Small intestine (tissue), 7 donors: ENCODE measurements around the gene LHPP. TPM values are rescaled to one million over a fixed set of nuclear protein-coding genes. Genes with fewer than 3 reads are reported as not detected.
A peak's percentile ranks its signal among the peaks of the same experiment; 100 is the strongest.

Experiments used
- DNase-seq, 2 donors: peaks; one replicate each; pipeline versions ENCODE4 v3.0.0 to v3.0.0-alpha.2; 2013
- FAIRE-seq: peaks from 2 replicates; lab custom pipeline; 2012; peaks lifted over from hg19 to GRCh38; lab: Jason Lieb, UNC
- H3K27ac ChIP-seq, 3 donors: one replicate each; pipeline ENCODE4 v1.5.1; 2013; ENCODE audit warnings: low read length in 2 of 3, mild to moderate bottlenecking in 2 of 3, control low read depth in 1 of 3, inconsistent platforms in 1 of 3, low read depth in 1 of 3, moderate library complexity in 1 of 3
- H3K27me3 ChIP-seq, 3 donors: one replicate each; pipeline ENCODE4 v1.6.1; 2013; ENCODE audit warnings: low read length in 3 of 3, inconsistent platforms in 1 of 3; ENCODE audit not compliant: control insufficient read depth in 3 of 3, insufficient read depth in 3 of 3
- H3K36me3 ChIP-seq, 3 donors: one replicate each; pipeline ENCODE4 v1.6.1; 2013; ENCODE audit warnings: low read length in 3 of 3, inconsistent platforms in 1 of 3, low read depth in 1 of 3, mild to moderate bottlenecking in 1 of 3, moderate library complexity in 1 of 3; ENCODE audit not compliant: control insufficient read depth in 3 of 3, insufficient read depth in 2 of 3
- H3K4me1 ChIP-seq, 3 donors: one replicate each; pipeline ENCODE4 v1.6.1; 2013; ENCODE audit warnings: low read length in 2 of 3, inconsistent platforms in 1 of 3, low read depth in 1 of 3, mild to moderate bottlenecking in 1 of 3, moderate library complexity in 1 of 3; ENCODE audit not compliant: control insufficient read depth in 3 of 3, insufficient read depth in 2 of 3
- H3K4me3 ChIP-seq, 3 donors: one replicate each; pipeline ENCODE4 v1.5.1; 2013; ENCODE audit warnings: low read length in 3 of 3, control low read depth in 1 of 3, inconsistent platforms in 1 of 3, low read depth in 1 of 3, mild to moderate bottlenecking in 1 of 3, moderate library complexity in 1 of 3
- H3K9me3 ChIP-seq, 2 donors: one replicate each; pipeline ENCODE4 v1.6.1; 2013; ENCODE audit warnings: low read depth in 1 of 2, low read length in 1 of 2; ENCODE audit not compliant: control insufficient read depth in 2 of 2, insufficient read depth in 1 of 2
- WGBS, 3 donors: extraction: QIAGEN DNeasy Blood & Tissue Kit; methylation state at CpG; one replicate each; pipeline ENCODE4 v1.1.7; 2013; 5-methylcytosine and 5-hydroxymethylcytosine counted together
- polyA plus RNA-seq, 4 donors: library from polyadenylated mRNA; stranded (reverse) in 3 of 4; unstranded in 1 of 4; fragments of 200-250 nt in 3 of 4; fragments of 120-200 nt in 1 of 4; gene quantifications; one replicate each; pipeline versions ENCODE4 v1.2.1 to v1.2.3, GENCODE V29; 2013
- donor health status: healthy with polysubstance abuse.
- donor health status: control.
- donor health status: control.
- donor health status: Bipolar disorder and iron deficiency.
- donor health status: healthy.

Gene LHPP
- polyA plus RNA-seq, 4 donors, result 17.2 to 47.7 (median 35.0) TPM

DNA sequence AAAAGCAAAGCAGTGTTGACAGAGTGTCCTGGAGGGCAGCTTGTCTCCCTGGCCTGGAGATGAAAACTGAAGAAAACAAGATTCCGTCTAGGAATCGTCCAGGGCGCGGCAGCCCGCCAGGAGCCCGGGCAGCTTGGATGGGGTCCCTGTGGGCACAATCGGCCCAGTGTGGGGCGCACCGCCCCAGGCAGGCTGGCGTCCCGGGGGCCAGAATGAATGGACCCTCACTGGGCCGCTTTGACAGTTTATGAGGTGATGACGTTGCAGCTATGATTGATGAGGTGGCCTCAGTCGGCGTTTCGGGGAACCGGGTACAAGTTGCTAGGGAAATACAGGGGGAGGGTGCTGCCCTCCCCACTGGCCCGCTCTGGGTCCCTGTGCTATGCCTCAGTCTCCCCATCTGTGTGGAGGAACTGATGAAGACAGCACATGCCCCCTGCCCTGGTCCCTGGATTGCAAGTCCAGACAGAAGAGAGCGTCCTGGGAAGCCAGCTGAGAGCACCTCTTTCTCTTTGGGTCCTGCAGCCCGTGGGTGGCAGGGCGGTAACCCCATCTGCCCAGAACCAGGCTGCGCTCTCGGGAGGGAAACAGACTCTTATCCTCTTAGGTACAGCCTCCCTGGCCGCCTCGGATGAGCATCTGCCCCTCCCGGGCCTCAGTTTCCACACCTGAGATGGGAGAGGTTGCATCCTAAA, 131.3 kb downstream of the LHPP start:
- H3K36me3 ChIP-seq, result peaks cover 0 to 34% (median 0%) of the 10 kb centered on the region in 3 donors
- H3K27me3 ChIP-seq, result no peaks in the 10 kb centered on the region
- DNase-seq (no peak), FAIRE-seq (no peak)
- peaks cover 0 to 7% of the 10 kb centered on the region in 2 donors for H3K9me3 ChIP-seq
- peaks cover 0 to 19% (median 4%) of the 10 kb centered on the region in 3 donors for H3K4me1 ChIP-seq
- H3K4me3 ChIP-seq, result no peak overlapping the region
- no peak overlapping the region for H3K27ac ChIP-seq
- 93 to 95% (median 94%) methylated on average over 25 to 26 of the region's 26 CpGs for WGBS, 3 donors

DNA sequence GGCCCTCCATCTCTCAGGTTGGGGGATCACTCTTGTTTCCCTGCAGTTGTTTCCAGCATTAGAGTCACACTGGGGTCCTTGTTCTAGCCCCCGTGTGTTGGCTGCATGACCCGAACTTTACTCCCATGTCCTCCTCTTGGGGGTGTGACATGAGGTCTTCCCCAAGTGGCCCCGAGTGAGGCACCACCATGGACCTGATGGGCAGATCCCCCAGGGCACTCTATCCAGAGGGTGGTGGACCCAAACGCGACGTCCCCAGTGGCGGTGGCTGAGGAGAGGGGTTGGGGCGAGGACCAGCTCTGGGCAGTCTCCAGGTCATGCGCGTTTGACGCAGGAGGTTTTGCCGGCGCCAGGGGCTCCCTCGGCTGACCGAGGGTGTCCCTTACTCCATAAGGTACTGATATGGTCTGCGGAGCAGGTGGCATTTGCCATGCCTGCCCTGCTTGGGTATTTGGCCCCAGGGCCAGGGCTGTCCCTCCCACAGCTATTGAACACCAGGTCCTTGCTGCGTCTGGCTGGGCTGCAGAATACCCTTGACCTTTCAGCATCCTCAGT, 131.9 kb downstream of the LHPP start:
- Histone ChIP-seq H3K9me3 (peaks cover 0 to 7% of the 10 kb centered on the region in 2 donors), H3K4me1 (peaks cover 0 to 17% (median 4%) of the 10 kb centered on the region in 3 donors), H3K27ac (no peak overlapping the region), H3K27me3 (no peaks in the 10 kb centered on the region), H3K4me3 (no peak overlapping the region), H3K36me3 (peaks cover 0 to 38% (median 0%) of the 10 kb centered on the region in 3 donors)
- DNase-seq (no peak), FAIRE-seq (no peak)
- WGBS, 3 donors, result 95 to 98% (median 96%) methylated on average over 17 of the region's 17 CpGs

DNA sequence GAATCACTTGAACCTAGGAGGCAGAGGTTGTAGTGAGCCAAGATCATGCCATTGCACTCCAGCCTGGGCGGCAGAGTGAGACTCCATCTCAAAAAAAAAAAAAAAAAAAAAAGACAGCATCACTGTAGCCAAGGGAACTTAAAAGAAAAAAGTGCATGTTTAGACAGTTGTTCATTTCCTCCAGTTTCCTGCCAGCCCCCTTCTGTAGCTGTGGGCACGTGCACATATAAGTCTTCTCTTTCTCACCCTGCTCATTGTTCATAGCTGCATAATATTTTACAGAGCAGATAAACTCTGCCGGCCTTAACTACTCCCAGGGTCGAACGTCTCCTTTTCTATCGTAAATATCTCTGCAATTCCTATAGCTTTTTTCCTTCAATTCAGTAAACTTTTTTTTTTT, 132.6 kb downstream of the LHPP start:
- H3K27me3 ChIP-seq, result no peaks in the 10 kb centered on the region
- peaks cover 0 to 7% of the 10 kb centered on the region in 2 donors for H3K9me3 ChIP-seq
- no peak for FAIRE-seq
- no peak for DNase-seq
- peaks cover 0 to 11% (median 4%) of the 10 kb centered on the region in 3 donors for H3K4me1 ChIP-seq
- H3K27ac ChIP-seq, result no peak overlapping the region
- WGBS, 3 donors, result 90 to 95% (median 93%) methylated on average over 6 of the region's 6 CpGs
- H3K36me3 ChIP-seq, result peaks cover 0 to 38% (median 0%) of the 10 kb centered on the region in 3 donors
- no peak overlapping the region for H3K4me3 ChIP-seq

DNA sequence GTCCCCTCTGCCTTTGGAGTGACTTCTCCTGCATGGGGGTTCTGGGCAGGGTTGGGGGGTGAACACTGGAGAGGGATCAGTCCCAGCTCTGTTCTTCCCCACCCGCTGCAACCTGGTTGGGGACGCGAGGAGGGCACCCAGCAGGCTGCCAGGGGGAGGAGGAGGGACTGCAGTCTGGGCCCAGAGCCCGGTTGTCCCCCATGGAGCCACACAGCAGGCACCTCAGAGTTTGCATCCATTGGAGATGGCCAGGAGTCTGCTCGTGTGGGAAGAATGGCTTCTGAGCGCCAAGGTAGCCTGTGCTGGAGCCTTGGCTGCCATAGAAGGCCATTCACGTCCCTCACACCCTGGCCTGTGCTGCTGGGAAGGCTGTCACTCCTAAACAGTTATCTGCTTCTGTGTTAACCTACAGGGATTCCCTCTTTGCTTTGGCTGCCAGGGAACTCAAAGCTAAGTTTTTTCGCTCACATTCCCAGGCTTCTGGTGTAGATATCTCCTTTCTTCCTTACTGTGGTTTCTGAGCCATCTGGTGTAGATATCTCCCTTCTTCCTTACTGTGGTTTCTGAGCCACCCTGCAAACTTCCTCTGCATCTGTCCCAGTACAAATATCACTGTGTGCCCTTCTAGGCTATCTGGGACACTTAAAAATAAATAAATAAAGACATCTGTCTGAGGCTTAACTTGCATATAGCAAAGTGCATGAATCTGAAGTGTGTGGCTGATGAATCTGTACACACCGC, 133.7 kb downstream of the LHPP start:
- DNase-seq (no peak), FAIRE-seq (no peak)
- no peak overlapping the region for H3K4me3 ChIP-seq
- 95 to 97% (median 96%) methylated on average over 9 of the region's 9 CpGs for WGBS, 3 donors
- peaks cover 0 to 7% of the 10 kb centered on the region in 2 donors for H3K9me3 ChIP-seq
- H3K27me3 ChIP-seq, result no peaks in the 10 kb centered on the region
- no peak overlapping the region for H3K27ac ChIP-seq
- peaks cover 0 to 6% (median 4%) of the 10 kb centered on the region in 3 donors for H3K4me1 ChIP-seq
- H3K36me3 ChIP-seq, result peaks cover 0 to 36% (median 0%) of the 10 kb centered on the region in 3 donors

DNA sequence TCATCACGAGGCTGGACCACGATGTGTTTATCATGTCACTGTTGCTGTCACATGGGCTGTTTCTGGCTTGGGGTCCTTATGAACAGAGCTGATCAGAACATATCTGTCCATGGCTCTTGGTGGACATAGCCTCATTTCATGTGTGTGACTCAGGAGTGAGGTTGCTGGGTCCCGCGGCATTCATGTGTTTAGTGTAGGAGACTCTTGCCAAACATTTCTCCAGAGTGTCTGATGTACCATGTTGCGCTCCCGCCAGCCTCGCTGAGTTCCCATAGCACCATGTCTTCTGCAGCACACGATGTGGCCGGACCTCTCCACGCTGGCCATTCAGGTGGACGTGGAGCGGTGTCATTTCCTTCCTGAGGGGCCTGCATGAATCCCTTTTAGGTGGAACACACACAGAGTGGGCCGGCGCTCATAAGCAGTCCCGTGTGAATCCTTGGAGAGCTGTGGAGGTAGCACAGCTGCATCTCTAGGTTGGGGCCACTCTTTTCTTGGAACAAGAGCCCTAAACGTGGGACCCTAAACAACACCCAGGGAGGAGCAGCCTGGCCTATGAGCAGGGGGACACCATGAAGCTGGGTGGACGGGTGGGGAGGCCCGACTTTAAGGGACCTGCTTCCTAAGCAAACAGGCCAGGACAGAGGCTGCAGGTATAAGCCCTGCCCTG, 134.6 kb downstream of the LHPP start:
- peaks cover 0 to 5% of the 10 kb centered on the region in 2 donors for H3K9me3 ChIP-seq
- no peak overlapping the region for H3K4me3 ChIP-seq
- H3K27ac ChIP-seq, result no peak overlapping the region
- FAIRE-seq, result no peak
- peaks cover 0 to 6% (median 4%) of the 10 kb centered on the region in 3 donors for H3K4me1 ChIP-seq
- 87 to 92% (median 89%) methylated on average over 18 of the region's 18 CpGs for WGBS, 3 donors
- peaks cover 0 to 28% (median 0%) of the 10 kb centered on the region in 3 donors for H3K36me3 ChIP-seq
- H3K27me3 ChIP-seq, result no peaks in the 10 kb centered on the region
- DNase-seq, result no peak

DNA sequence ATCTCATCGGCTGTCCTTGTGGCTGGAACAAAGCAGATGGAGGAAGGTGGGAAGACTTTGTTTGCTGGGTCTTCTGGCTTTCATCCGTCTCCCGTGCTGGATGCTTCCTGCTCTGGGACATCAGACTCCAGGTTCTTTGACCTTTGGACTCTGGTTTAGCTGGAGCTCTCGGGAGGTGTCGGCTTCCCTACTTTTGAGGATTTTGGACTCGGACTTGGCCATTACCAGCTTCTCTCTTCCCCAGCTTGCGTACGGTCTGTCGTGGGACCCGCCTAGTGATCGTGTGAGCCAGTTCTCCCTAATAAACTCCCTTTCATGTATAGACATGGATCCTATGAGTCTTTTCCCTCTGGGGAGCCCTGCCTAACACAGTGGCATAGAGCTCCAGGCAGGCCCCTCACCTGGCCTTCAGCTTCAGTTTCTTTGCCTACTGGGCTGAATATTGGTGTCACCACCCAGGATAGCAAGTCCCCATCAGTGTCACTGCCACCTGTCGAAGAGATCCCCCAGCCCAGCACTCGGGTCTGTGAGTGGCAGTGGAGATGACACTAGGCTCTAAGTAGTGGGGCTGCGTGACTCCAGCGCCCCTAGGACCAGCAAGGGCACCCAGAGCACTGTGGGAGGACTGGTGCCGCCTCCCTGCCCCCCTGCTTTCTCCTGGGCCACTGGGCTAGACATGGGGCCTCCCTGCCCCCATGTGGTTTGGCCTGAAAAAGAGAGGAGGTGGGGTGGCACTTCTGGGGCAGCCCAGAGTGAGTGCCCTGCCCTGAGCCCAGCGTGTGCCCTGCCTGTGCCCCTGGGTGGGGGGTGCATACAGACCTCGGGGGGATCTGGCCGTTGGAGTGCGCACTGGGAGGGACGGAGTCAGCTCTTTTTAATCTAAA, 135.6 kb downstream of the LHPP start:
- WGBS, 3 donors, result 37 to 66% (median 46%) methylated on average over 18 to 21 of the region's 21 CpGs
- Histone ChIP-seq H3K27ac (no peak overlapping the region), H3K36me3 (peaks cover 0 to 22% (median 0%) of the 10 kb centered on the region in 3 donors), H3K9me3 (no peaks in the 10 kb centered on the region), H3K27me3 (no peaks in the 10 kb centered on the region), H3K4me3 (no peak overlapping the region), H3K4me1 (peaks cover 0 to 6% (median 4%) of the 10 kb centered on the region in 3 donors)
- FAIRE-seq (no peak), DNase-seq (peak; percentile 66 to 86)

DNA sequence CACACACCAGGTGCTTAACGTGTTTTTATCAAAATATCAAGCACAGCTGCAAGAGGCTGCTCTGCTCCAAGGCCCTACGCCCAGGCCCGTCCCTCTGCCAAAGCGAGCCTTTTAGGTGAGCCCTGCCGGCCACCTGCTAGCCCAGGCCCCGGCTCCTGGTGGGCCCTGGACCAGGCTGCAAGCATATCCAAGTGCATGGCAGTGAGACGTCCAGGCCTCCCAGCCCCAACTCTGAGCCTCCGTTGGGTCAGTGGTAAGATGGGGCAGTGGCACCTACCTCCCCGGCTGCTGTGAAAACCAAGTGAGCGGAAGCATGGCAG, 136.2 kb downstream of the LHPP start:
- H3K9me3 ChIP-seq, result no peaks in the 10 kb centered on the region
- no peaks in the 10 kb centered on the region for H3K27me3 ChIP-seq
- H3K4me3 ChIP-seq, result no peak overlapping the region
- H3K36me3 ChIP-seq, result peaks cover 0 to 21% (median 0%) of the 10 kb centered on the region in 3 donors
- no peak overlapping the region for H3K27ac ChIP-seq
- peaks cover 0 to 6% (median 4%) of the 10 kb centered on the region in 3 donors for H3K4me1 ChIP-seq
- no peak for DNase-seq
- 53 to 79% (median 74%) methylated on average over 10 of the region's 10 CpGs for WGBS, 3 donors
- FAIRE-seq, result no peak
